ENCODE data around the gene ABCB11.
A peak's percentile ranks its signal among the peaks of the same experiment; 100 is the strongest.
"Not testable (repeated sequence)": the region's sequence is repeated elsewhere in the genome, so short reads cannot be mapped to it uniquely, and the experiment has no call there.

Gene ABCB11

GRCh38 chr2:169031202-169031601, at the start of gene ABCB11:
Gene ABCB11, minus strand, starts transcription at chr2:169031324. Its CDS starts 13,199 bp downstream, at chr2:169018125.
- Mint-ChIP-seq H3K27me3 (no peaks in the 10 kb centered on the region), H3K4me1 (ENCODE audit: low read depth) (peaks cover 4% of the 10 kb centered on the region), H3K36me3 (peaks cover 2% of the 10 kb centered on the region), H3K9me3 (ENCODE audit: low read depth) (peaks cover 3% of the 10 kb centered on the region), H3K4me3 (no peak within 1 kb of the TSS), H3K27ac (no peak within 1 kb of the TSS)

GRCh38 chr2:169080250-169081069, 49.3 kb upstream of the ABCB11 start:
- no peaks in the 10 kb centered on the region for H3K27me3 Mint-ChIP-seq
- H3K27ac Mint-ChIP-seq: no peak overlapping the region
- H3K36me3 Mint-ChIP-seq: no peaks in the 10 kb centered on the region
- H3K4me3 Mint-ChIP-seq: no peak overlapping the region
- H3K4me1 Mint-ChIP-seq (ENCODE audit: low read depth): no peaks in the 10 kb centered on the region
- H3K9me3 Mint-ChIP-seq (ENCODE audit: low read depth): no peaks in the 10 kb centered on the region

- Mint-ChIP-seq H3K4me1 (ENCODE audit: low read depth) (peaks cover 7% of the 10 kb centered on the region), H3K4me3 (no peak overlapping the region), H3K36me3 (no peaks in the 10 kb centered on the region), H3K9me3 (ENCODE audit: low read depth) (no peaks in the 10 kb centered on the region), H3K27ac (no peak overlapping the region), H3K27me3 (no peaks in the 10 kb centered on the region)
These were observed 46.6 kb upstream of the ABCB11 start for GRCh38 chr2:169077674-169078240.

GRCh38 chr2:169073963-169074751, 43.0 kb upstream of the ABCB11 start:
- peak overlapping the region; percentile 82 for H3K27ac Mint-ChIP-seq
- H3K4me3 Mint-ChIP-seq: no peak overlapping the region
- H3K4me1 Mint-ChIP-seq (ENCODE audit: low read depth): peaks cover 13% of the 10 kb centered on the region

GRCh38 chr2:169073211-169073962, 42.3 kb upstream of the ABCB11 start:
- H3K4me3 Mint-ChIP-seq: no peak overlapping the region

More at GRCh38 chr2:169073963-169074751, 43.0 kb upstream of the ABCB11 start:
- no peaks in the 10 kb centered on the region for H3K9me3 Mint-ChIP-seq (ENCODE audit: low read depth)
- H3K27me3 Mint-ChIP-seq: peaks cover 1% of the 10 kb centered on the region
- H3K36me3 Mint-ChIP-seq: no peaks in the 10 kb centered on the region

GRCh38 chr2:169072163-169072925, 41.2 kb upstream of the ABCB11 start:
- Mint-ChIP-seq H3K4me1 (ENCODE audit: low read depth) (peaks cover 13% of the 10 kb centered on the region), H3K36me3 (no peaks in the 10 kb centered on the region), H3K27me3 (peaks cover 1% of the 10 kb centered on the region), H3K9me3 (ENCODE audit: low read depth) (no peaks in the 10 kb centered on the region), H3K27ac (peak overlapping the region; percentile 30), H3K4me3 (no peak overlapping the region)

More at GRCh38 chr2:169073211-169073962, 42.3 kb upstream of the ABCB11 start:
- peak overlapping the region; percentile 82 for H3K27ac Mint-ChIP-seq
- H3K36me3 Mint-ChIP-seq: no peaks in the 10 kb centered on the region
- peaks cover 13% of the 10 kb centered on the region for H3K4me1 Mint-ChIP-seq (ENCODE audit: low read depth)
- peaks cover 1% of the 10 kb centered on the region for H3K27me3 Mint-ChIP-seq
- no peaks in the 10 kb centered on the region for H3K9me3 Mint-ChIP-seq (ENCODE audit: low read depth)

GRCh38 chr2:169071455-169071854, 40.3 kb upstream of the ABCB11 start:
- Mint-ChIP-seq H3K36me3 (no peaks in the 10 kb centered on the region), H3K9me3 (ENCODE audit: low read depth) (no peaks in the 10 kb centered on the region), H3K4me1 (ENCODE audit: low read depth) (peaks cover 13% of the 10 kb centered on the region), H3K4me3 (no peak overlapping the region), H3K27ac (peak overlapping the region; percentile 4), H3K27me3 (peaks cover 1% of the 10 kb centered on the region)

GRCh38 chr2:169069833-169070232, 38.7 kb upstream of the ABCB11 start:
- Mint-ChIP-seq H3K36me3 (no peaks in the 10 kb centered on the region), H3K4me3 (no peak overlapping the region), H3K9me3 (ENCODE audit: low read depth) (no peaks in the 10 kb centered on the region), H3K27ac (no peak overlapping the region), H3K27me3 (peaks cover 1% of the 10 kb centered on the region), H3K4me1 (ENCODE audit: low read depth) (peaks cover 13% of the 10 kb centered on the region)

GRCh38 chr2:169069341-169069740, 38.2 kb upstream of the ABCB11 start, which contains the start of gene DHRS9:
Gene DHRS9, plus strand, starts transcription at chr2:169069563. Its CDS starts 12,019 bp downstream, at chr2:169081582.
- Mint-ChIP-seq H3K36me3 (no peaks in the 10 kb centered on the region), H3K4me3 (no peak within 1 kb of the TSS), H3K27me3 (peaks cover 1% of the 10 kb centered on the region), H3K27ac (no peak within 1 kb of the TSS), H3K9me3 (ENCODE audit: low read depth) (no peaks in the 10 kb centered on the region), H3K4me1 (ENCODE audit: low read depth) (peaks cover 13% of the 10 kb centered on the region)

- Mint-ChIP-seq H3K4me1 (ENCODE audit: low read depth) (no peaks in the 10 kb centered on the region), H3K4me3 (no peak overlapping the region), H3K27ac (no peak overlapping the region), H3K9me3 (ENCODE audit: low read depth) (no peaks in the 10 kb centered on the region), H3K36me3 (no peaks in the 10 kb centered on the region), H3K27me3 (peaks cover 1% of the 10 kb centered on the region)
These were observed 35.8 kb upstream of the ABCB11 start for GRCh38 chr2:169066897-169067296.

GRCh38 chr2:169065864-169066517, 34.9 kb upstream of the ABCB11 start:
- no peaks in the 10 kb centered on the region for H3K9me3 Mint-ChIP-seq (ENCODE audit: low read depth)
- no peaks in the 10 kb centered on the region for H3K36me3 Mint-ChIP-seq
- no peak overlapping the region for H3K4me3 Mint-ChIP-seq
- no peaks in the 10 kb centered on the region for H3K4me1 Mint-ChIP-seq (ENCODE audit: low read depth)
- no peak overlapping the region for H3K27ac Mint-ChIP-seq
- H3K27me3 Mint-ChIP-seq: no peaks in the 10 kb centered on the region

GRCh38 chr2:169065422-169065821, 34.3 kb upstream of the ABCB11 start:
- Mint-ChIP-seq H3K27ac (no peak overlapping the region), H3K9me3 (ENCODE audit: low read depth) (no peaks in the 10 kb centered on the region), H3K4me1 (ENCODE audit: low read depth) (no peaks in the 10 kb centered on the region)

GRCh38 chr2:169064199-169064598, 33.1 kb upstream of the ABCB11 start:
- not testable (repeated sequence) for H3K27ac Mint-ChIP-seq; H3K4me3 Mint-ChIP-seq; H3K27me3 Mint-ChIP-seq; H3K9me3 Mint-ChIP-seq (ENCODE audit: low read depth); H3K4me1 Mint-ChIP-seq (ENCODE audit: low read depth); H3K36me3 Mint-ChIP-seq

More at GRCh38 chr2:169065422-169065821, 34.3 kb upstream of the ABCB11 start:
- H3K4me3 Mint-ChIP-seq: no peak overlapping the region
- no peaks in the 10 kb centered on the region for H3K36me3 Mint-ChIP-seq
- H3K27me3 Mint-ChIP-seq: no peaks in the 10 kb centered on the region

Measured in activated naive CD8-positive, alpha-beta T cell (primary cell).